IPS-NIHi7 (cell line): ENCODE results near the gene CCNT2.
"Not testable (repeated sequence)": the region's sequence is repeated elsewhere in the genome, so short reads cannot be mapped to it uniquely, and the experiment has no call there.

Experiments
- DNase-seq: peaks from one replicate; pipeline ENCODE4 v3.0.0; 2012; ENCODE audit warnings: mixed read lengths; ENCODE audit errors: extremely low spot score

CCNT2 gene

DNA sequence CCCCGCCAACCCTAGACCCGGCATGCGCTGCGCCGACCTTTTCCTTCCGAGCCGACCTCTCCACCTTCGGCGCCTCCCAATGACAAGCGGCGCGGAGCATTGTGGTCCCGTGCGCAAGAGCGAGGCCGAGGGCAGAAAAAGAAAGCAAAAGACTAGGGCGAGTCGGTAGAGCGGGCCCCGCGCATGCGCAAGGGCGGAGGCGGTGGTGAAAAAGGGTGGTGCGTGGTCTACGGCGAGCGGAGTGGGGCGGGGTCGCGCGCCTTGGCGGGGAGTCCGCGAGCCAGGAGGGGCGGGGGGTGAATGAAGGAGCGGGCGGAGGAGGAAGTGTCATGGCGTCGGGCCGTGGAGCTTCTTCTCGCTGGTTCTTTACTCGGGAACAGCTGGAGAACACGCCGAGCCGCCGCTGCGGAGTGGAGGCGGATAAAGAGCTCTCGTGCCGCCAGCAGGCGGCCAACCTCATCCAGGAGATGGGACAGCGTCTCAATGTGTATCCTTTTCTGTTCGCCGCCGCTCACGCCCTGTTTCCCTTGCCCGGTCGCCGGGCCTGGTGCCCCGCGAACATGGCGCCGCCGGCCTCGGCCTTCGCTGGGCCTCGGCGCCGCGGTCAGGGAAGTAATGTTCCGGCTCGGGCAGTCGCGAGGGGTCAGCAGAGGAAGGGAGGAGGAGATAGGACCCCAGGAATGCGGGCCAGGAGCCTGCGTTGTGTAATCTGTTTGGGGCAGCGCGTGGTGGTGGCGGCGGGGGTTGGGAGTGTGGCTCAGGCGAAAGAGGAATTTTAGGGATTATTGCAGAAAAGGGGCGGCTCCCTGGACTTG lies at the start of gene CCNT2:
Gene CCNT2 (plus strand): TSS at position 297 of the 815 bp plus-strand sequence. CDS start 33 bp downstream, at position 330.
- peak; percentile 97 for DNase-seq

DNA sequence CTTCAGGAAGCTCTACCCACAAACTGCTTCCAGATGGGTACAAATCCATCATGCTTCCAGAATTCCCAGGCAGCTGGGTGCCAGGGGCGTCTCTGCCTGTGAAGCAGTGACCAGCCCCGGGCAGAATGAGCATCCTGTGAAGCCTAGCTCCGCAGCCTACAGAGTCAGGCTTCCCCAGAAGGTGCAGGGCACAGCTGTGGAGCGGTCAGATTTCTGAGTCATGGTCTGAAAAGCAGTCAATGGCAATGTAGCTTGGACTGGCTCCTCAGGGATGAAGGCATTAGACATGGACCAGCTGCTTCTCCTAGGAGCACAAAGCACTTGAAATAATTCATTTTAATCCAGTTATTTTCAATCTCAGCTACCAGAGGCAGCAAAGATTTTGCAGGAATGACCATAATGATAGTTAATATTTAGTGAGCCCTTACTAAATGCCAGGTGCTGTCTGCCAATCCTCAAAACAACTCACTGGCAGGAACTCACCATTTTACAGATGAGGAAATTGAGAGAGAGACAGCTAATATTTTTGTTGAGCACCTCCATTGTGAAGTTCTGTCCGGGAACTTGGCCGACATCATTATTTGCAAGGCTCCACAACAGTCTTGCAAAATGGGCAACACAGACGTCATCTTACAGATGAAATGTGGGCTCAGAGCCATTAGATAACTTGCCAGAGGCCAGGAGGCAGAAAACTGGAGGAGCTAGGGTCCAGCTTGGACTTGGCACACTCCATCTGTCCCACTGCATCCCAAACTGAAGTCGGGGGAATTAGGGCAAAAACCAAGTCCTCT lies 48.5 kb upstream of the CCNT2 start:
- DNase-seq: no peak

DNA sequence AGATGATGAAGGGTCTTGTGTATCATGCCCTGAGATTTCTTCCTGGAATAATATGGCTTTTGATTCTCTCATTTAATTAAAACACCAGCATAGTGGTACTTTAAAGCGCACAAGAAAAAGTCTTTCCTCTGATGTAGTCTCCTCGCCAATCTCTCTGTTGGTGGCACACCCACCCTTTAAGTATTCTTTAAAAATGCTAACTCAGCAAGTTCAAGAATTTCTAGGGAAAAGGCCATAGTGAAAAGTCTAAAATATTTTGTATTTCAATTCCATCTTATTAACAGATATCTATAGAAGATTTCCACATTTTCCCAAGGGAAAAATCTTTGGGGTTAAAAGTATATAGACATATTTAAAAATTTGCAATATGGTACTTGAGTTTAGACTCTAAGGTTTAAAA lies 45.5 kb upstream of the CCNT2 start:
- DNase-seq: no peak

- DNase-seq: no peak
These were observed 43.3 kb upstream of the CCNT2 start for GRCh38 chr2:134875309-134875708.

GRCh38 chr2:134882773-134883172 lies 35.8 kb upstream of the CCNT2 start:
- DNase-seq: no peak

- no peak for DNase-seq
These were observed 34.9 kb upstream of the CCNT2 start for GRCh38 chr2:134883552-134884293.

GRCh38 chr2:134884435-134884834 lies 34.2 kb upstream of the CCNT2 start:
- no peak for DNase-seq

DNA sequence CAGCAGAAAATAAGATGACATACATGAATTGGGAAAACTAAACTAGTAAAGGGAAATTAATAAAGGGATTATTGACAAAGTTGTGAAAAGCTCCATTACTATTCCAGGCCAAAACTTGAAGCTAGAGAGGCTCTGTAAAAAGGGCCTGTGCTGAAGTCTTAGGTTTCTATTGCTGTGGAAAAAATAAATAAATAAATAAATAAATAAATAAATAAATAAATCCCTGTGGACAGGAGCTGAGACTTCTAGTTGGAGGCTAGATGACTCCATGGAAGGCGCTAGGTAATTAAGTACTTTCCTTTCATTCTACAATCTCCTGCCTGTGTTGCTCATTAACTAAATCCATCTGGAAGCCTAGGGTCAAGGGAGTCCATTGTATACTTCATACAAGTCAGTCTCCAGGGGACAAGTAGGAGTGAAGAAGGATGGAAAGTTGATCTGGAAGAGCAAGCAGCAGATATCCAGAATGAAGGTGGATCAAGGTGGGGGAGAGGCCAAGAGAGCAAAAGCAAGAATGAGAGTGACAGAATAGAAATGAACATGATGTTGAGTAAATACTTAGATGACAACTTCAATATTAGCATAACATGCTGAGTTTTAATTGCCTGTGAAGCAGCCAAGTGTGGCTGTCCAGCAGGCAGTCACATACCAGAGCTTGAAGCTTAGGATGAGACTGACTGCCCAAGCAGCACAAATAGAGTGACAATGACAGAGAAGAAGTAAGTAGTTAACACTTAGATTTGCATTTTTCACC lies 26.2 kb upstream of the CCNT2 start:
- no peak for DNase-seq

GRCh38 chr2:134897932-134898331 lies 20.7 kb upstream of the CCNT2 start:
- DNase-seq: no peak

DNA sequence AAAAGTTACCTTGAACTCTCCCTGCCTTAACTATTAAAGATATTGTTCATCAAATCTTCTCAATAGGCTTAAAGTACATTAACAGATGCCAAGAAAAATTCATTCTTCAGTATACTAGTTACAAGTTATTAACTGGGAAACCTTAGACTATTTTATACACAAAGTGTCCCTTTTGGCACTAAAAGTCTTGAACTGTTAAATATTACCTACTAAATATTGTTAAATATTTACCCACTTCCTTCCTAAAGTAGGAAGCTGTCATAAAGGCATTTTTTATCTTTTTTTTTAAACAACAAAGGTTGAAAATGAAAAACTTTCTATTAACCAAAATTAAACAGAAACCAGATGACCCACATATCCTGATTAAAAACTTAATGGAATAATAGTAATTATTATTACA lies 19.4 kb upstream of the CCNT2 start:
- DNase-seq: no peak

GRCh38 chr2:134900151-134900550 lies 18.5 kb upstream of the CCNT2 start:
- DNase-seq: no peak

GRCh38 chr2:134903701-134904100 lies 14.9 kb upstream of the CCNT2 start:
- DNase-seq: not testable (repeated sequence)

DNA sequence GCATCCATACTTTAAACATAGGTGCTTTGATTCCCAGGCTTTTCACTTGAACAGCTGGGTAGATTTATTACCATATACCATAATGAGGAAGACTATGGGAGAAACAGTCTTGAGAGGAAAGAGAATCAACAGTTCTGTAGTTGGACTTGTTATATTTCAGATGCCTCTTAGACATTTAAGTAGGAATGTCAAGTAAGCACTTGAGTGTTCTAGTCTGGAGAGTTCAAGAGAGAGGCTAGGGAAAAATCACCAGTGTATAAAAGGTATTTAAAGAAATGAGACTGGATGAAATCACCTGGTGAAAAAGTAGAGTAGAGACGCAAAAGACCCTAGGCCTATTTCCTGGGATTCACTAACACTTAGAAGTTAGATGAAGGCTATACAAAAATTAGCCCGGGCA lies 13.5 kb upstream of the CCNT2 start:
- DNase-seq: no peak

DNA sequence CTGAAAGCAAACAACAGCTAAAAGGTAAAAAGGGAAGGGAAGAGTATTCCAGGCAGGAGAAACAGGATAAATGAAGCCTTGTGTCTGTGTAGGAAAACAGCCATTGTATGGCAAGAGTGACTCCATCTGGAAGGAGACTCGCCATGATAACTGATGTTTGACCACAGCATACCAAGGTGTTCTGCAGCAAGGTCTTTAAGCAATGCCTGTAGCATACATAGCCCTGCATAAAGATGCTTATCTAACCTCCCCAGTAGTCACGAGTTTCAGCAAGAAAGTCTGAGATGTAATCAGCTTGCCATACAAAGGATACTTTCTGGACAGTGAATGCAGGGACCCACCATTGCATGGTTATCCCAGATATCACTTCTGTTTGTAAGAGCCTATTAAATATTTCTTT lies 11.9 kb upstream of the CCNT2 start:
- DNase-seq: no peak

DNA sequence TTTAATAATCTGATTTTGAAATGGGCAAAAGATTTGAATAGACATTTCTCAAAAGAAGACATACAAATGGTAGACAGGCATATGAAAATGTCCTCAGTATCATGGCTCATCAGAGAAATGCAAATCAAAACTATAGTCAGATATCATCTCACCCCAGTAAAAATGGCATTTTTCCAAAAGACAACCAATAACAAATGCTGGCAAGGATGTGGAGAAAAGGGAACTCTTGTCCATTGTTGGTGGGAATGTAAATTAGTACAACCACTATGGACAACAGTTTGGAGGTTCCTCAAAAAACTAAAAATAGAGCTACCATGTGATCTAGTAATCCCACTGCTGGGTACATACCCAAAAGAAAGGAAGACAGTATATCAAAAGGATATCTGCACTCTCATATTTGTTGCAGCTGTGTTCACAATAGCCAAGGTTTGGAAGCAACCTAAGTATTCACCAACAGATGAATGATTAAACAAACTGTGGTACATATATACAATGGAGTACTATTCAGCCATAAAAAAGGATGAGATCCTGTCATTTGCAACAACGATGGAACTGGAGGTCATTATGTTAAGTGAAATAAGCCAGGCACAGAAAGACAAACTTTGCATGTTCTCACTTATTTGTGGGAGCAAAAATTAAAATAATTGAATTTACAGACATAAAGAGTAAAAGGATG lies 11.0 kb upstream of the CCNT2 start:
- DNase-seq: not testable (repeated sequence)

GRCh38 chr2:134910763-134911399 lies 7.7 kb upstream of the CCNT2 start:
- no peak for DNase-seq

GRCh38 chr2:134911400-134911785 lies 7.2 kb upstream of the CCNT2 start:
- DNase-seq: no peak

DNA sequence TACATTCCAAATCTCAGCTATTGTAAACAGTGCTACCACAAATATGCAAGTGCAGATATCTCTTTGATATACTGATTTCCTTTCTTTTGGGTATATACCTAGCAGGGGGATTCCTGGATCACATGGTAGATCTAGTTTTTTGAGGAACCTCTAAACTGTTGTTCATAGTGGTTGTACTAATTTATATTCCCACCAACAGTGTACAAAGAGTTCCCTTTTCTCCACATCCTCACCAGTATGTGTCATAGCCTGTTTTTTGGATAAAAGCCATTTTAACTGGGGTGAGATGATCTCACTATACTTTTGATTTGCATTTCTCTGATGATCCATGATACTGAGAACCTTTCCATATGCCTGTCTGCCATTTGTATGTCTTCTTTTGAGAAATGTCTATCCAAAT lies 6.3 kb upstream of the CCNT2 start:
- no peak for DNase-seq

DNA sequence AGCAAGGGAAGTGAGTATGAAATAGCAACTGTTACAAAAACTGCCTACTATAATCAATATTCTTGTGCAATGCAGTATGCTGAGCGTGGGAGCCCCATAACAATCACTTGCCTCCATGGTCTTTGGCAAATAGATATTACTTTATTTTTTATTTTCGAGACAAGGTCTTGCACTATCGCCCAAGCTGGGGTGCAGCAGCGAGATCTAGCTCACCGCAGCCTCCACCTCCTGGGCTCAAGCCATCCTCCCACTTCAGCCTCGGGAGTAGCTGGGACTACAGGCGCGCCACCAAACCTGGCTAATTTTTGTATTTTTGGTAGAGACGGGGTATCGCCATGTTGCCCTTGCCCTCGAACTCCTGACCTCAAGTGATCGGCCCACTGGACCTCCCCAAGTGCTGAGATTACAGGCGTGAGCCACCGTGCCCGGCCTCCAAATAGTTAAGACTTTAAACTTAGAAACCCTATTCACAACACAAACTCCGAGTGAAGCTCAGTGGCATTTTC lies 1.2 kb upstream of the CCNT2 start:
- DNase-seq: no peak

DNA sequence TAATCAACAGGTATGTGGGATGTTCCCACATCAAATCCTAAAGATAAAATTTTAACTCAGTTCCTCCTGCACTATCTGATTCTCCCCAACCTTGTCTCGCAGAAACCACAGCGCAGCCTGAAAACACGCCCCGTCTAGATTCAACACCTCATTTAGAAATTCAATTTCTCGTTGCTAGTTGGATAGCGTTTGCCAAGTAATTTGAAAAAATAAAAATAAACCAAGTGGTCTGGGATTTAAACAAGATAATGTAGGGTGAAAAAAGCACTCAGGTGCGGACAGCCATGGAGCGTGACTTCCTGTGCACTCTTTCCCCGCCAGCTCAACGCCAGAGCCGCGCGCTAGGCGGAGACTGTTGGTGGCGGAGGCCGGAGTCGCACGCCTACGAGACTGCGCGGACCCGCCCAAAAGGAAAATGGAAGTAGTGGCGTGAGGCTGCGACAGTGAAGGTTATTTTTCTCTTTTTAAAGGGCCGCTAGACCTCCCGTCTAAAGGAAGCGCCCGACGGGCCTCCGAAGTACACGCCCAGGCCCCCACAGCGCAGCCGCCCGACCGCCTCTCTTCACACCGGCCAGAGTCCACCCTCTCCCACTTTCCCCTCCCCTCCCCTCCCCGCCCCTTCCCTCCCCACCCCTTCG lies 615 bp upstream of the CCNT2 start:
- DNase-seq: no peak
